ENCODE data around the gene UBE2B. TPM values are rescaled to one million over a fixed set of nuclear protein-coding genes. Genes with fewer than 3 reads are reported as not detected.

The UBE2B gene
- total RNA-seq: 82.8 TPM

DNA sequence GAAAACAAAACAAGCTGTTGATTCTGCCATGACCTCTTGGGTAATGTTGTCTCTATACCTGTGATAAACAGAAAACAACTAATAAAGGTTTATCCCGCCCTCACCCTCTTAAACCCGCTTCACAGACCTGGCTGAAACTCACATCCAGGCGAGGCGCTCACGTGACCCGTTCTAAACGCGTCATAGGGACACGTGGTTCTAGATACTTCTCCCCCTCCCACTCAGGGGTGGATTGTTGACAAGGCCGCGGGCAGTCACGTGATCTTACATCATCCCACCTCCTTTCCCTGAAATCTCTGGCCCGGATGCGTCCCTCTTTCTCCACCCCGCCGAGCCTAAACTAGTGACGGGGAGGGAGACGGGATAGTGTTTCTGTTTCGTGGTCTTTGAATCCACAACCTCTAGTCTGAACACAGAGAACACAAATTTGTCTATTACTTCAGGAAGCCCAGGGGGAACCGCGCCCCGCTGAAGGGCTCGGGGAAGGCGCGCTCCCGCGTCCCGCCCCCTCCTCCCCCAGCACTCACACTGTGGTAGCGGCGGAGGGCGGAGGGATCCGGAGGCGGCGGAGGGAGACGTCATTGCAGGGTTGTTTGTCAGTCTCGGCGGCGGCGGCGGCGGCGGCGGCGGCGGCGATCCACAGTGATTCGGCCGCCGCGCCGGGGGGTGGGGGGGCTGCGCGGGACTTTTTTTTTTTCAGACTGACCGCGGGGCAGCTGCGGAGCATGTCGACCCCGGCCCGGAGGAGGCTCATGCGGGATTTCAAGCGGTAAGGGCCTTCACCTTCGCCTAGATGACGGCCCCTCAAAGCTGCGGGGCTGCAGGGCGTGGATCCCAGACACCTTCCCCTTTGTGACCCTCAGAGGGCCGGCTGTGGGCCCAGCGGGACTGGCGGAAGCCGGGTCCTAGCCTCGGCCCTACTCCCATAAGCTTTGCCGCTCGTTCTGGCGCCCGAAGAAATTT is at the start of gene UBE2B:
Gene UBE2B (plus strand): TSS at position 699 of the 963 bp plus-strand sequence. CDS start 27 bp downstream, at position 726.

DNA sequence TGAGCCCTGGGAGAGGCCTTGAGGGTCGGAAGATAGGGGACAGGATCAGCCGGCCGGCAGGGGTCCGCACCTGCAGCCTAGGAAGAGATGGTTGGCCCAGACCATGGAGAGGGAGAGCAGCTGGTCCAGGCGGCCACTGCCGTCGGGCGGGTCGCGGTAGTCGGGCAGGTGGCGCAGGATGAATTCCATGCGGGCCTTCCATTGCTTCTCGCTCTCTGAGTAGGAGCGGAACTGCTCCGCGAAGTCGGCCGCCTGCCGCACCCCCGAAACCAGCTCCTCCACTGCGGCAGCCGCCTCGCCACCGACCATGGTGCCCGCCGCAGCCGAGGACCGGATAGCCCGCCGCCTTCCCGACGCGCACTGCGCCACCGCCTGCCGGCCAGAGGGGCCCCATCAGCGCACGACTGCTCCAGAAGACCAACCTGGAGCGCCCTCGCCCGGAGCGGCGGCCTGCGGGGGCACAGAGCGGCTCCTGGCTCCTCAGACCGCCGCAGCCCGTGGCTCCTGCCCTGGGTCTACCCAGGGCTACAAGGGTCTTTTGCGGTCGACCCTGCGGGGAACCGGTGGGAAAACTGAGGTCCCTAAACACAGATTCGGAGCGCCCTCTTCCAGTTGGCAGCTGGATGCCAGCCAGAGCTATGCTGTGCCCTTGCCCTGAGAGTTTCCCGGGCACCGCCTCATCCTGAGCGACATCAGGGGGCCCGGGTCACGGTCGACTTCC is 40.3 kb downstream of the UBE2B start, which contains the start of gene CDKN2AIPNL:
Gene CDKN2AIPNL (minus strand): TSS at position 336 of the 721 bp plus-strand sequence. CDS start 27 bp downstream, at position 309.

Other genes starting within 250 kb of the UBE2B start
- gene SKP1, start 194.6 kb upstream of the UBE2B start, total RNA-seq: 266 TPM
- 149 TPM for gene PPP2CA, start 145.5 kb upstream of the UBE2B start, total RNA-seq
- gene CDKL3, start 4.4 kb upstream of the UBE2B start, total RNA-seq: 20.5 TPM
- 60.0 TPM for gene CDKN2AIPNL, start 40.3 kb downstream of the UBE2B start, total RNA-seq
- 5.8 TPM for gene JADE2, start 154.1 kb downstream of the UBE2B start, total RNA-seq